GM19324 (cell line): ENCODE data around the gene TMEM41B.
A peak's percentile ranks its signal among the peaks of the same experiment; 100 is the strongest.
"Not testable (repeated sequence)": the region's sequence is repeated elsewhere in the genome, so short reads cannot be mapped to it uniquely, and the experiment has no call there.

ENCODE experiments used
- ATAC-seq: cut with Tn5 transposase; IDR thresholded peaks from one replicate; pipeline ENCODE4 v1.9.1; 2021; ENCODE audit warnings: mild to moderate bottlenecking, moderate library complexity; ENCODE audit not compliant: unreplicated experiment, low FRiP score

The TMEM41B gene

GRCh38 chr11:9264316-9265210 lies 49.8 kb downstream of the TMEM41B start:
- ATAC-seq = peak; percentile 11

DNA sequence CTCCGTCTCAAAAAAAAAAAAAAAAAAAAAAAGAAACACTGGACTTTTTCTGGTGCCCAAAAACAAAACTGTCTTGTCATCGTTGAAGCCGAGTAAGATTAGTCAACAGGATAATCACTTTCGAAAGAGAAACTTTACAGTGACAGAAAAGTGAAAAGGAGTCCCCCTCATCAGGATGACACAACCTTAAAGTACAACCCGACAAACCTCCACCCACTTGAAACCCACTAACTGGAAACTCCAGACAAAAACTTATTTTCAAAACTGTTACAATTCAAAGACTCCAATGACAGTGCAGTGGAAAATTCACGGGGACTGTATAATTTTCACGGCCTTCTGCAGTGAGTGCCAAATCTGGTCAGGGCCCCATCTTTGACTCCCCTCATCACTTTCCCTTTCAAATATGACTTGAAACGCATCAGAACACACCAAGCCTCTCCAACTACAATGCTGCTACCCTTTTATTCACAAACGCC lies 50.5 kb downstream of the TMEM41B start:
- no peak for ATAC-seq

GRCh38 chr11:9260838-9261146 lies 53.6 kb downstream of the TMEM41B start:
- not testable (repeated sequence) for ATAC-seq

DNA sequence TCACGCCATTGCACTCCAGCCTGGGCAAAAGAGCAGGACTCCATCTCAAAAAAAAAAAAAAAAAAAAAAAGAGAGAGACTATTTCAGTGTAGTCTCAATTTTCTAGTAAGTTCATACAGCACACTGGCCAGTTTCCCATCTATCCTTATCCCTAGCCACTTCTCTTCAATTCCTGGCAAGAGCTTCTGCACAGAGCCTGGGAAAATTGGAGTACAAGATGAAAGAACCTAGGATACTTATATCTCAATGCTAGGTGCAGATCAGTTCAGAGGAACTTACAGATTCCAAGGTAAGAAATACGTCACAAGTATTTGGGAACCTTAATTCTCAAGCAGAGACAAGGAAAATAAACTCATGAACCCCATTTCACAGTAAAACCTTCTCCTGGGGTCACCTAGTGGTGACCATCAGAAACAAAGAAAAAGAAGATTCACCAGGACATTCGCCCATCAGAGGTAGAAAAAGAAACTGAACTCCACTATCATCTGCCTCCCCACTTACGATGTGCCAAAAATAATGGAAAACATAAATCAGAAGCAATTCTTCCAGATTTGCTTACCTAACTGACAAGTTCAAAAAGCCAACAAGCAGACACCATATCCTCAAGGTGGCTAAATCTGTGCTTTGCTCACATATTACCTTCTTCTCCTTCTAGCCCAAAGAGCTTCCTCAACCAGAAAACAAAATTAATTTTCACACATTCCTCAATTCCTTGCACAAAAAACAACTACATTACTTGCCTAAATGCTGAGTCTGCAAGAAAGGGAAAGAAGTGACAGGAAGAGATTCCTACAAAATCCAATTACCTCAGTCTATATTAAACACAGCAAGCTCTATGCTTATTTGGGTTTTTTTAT lies 54.2 kb downstream of the TMEM41B start:
- ATAC-seq = no peak

DNA sequence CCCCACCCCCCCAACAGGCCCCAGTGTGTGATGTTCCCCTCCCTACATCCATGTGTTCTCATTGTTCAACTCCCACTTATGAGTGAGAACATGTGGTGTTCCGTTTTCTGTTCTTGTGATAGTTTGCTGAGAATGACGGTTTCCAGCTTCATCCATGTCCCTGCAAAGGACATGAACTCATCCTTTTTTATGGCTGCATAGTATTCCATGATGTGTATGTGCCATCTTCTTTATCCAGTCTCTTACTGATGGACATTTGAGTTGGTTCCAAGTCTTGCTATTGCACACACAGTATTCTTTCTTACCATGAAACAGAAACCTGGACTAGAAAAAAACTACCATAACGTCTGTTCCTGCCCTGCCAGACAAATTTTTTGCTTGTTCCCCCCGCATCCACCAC lies 56.1 kb downstream of the TMEM41B start:
- not testable (repeated sequence) for ATAC-seq

DNA sequence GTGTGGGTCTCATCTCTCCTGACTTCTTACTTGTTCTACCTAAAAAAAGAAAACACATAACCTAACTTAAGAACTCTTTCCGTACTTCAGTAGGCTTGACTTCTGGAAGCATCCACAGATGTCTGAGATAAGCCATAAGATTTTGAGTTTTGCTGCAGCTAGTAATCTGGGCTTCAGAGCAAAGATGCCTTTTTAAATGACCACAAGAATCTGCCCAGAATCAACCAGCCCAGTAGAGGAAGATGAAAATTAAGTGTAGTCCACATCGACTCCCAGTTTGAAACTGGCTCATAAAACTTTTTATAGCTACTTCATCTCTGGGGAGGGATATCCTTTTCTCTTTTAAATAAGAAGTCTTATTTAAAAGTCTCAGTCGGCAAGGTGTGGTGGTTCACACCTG lies 60.0 kb downstream of the TMEM41B start:
- no peak for ATAC-seq

DNA sequence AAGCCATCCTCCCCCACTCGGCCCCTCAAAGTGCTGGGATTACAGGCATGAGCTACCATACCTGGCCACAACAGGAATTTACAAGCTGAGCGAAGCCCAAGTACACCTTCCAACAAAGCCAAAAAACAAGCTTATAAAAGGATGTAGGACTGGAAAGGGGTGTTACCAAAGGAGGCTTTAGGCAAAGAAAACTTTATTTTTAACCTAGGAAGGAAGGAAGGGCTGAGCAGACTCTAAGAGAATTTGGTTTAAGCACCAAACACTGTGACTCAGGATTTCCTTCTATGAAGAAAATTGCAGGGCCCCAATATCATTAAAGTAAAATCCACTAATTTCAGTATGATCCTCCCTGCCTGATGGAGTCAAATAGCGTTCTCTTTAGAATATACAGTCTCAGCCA lies 61.3 kb downstream of the TMEM41B start:
- ATAC-seq = no peak

DNA sequence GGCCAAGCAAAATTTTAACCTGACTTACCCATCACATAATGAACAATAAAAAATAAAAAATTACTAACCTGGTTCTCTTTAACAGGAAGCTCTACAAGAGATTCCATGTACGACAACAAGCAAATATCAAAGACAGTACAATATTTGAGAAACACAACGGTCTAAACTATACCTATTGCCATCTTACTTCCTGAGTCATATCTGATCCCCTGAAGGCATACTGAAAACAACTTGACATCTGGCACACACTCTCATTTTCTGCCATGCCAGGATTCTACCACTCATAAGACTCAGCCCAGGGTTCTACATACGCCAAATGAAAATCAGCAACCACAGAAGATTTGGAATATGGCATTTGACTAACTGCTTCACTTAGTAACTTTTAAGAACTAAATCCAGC lies 63.1 kb downstream of the TMEM41B start:
- no peak for ATAC-seq

DNA sequence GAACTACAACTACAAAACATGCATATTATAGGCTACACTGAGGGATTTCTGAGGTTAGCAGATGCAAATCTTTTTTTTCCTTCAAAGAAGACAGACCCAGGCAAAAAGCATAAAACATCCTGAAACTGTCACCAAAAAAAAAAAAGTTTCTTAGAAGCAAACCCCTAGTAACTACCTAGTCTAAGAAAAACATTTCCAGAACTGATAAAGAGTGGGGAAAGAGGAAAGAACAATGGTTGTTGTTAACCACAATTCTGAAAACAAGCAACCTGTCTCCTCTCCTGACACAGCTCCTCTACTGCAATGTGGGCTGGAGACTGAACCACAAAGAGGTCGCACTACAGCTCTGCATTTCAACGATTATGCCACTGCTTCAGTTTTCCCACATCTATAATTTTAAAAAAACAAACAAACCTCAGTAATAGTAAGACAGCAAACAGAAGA lies 64.2 kb downstream of the TMEM41B start:
- no peak for ATAC-seq

DNA sequence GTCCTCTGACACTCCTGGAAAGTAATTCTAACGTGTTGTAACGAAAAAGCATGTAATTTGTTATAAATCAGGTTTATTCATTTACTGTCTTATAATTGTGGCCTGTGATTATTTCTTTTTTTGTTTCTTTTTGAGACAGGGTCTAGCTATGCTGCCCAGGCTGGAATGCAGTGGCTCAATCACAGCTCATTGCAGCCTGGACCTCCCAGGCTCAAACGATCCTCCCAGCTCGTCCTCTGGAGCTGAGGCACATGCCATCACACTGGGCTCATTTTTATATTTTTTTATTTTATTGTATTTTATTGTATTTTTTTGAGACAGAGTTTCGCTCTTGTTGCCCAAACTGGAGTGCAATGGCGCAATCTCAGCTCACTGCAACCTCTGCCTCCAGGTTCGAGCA lies 65.1 kb downstream of the TMEM41B start:
- no peak for ATAC-seq

DNA sequence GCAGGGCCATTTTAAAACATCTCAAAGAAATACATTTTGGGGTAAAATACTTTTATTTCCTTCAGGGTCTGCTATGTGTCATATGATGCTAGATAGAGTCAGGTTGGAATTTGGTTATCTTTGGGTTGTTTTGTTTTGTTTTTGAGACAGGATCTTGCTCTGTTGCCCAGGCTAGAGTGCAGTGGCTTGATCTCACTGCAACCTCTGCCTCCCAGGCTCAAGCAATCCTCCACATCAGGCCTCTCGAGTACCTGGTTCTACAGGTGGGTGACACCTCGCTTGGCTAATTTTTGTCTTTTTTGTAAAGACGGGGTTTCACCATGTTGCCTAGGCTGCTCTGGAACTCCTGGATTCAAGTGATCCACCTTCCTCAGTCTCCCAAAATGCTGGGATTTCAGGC lies 66.5 kb downstream of the TMEM41B start:
- no peak for ATAC-seq

DNA sequence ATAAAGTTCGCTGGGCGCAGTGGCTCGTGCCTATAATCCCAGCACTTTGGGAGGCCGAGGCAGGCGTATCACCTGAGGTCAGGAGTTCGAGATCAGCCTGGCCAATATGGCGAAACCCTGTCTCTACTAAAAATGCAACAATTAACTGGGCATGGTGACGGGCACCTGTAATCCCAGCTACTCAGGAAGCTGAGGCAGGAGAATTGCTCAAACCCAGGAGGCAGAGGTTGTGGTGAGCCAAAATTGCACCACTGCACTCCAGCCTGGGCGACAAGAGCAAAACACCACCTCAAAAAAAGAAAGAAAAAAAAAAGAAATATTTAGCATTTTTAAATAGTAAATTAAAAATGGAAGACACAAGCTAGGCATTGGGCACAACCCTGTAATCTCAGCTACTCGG lies 78.2 kb downstream of the TMEM41B start:
- ATAC-seq = not testable (repeated sequence)

DNA sequence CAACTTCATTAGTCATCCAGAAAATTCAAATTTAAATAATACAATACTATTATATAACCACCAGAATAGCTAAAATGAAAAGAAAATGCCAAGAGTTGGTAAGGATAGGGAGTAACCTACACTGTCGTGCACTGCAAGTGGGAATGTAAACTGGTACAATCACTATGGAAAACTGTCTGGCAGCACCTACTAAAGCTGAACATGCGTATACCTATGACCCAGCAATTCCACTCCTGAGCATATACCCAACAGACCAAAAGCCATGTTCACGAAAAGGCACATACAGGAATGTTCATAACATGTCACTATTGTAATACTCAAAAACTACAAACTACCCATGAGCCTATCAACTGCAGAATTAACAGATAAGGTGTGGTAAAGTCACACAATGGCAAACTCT lies 81.9 kb downstream of the TMEM41B start:
- no peak for ATAC-seq

DNA sequence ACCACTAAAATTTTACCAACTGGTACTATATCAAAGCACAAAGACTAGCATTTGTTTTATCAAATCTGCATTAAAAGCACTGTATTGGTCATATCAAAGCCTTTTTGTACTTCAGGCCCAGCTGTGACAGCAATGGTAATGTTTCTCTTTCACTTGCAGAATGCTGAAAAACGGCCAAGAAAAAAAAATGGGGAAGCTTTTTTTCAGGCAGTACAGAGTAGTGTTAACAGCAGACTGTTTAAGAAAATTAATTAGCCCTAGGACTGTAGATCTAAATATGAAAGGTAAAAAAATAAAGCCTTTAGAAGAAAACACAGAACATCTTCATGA lies 82.6 kb downstream of the TMEM41B start:
- ATAC-seq = no peak
